ACHN (cell line): ENCODE measurements around the gene MEMO1.
"Not testable (repeated sequence)": the region's sequence is repeated elsewhere in the genome, so short reads cannot be mapped to it uniquely, and the experiment has no call there.

Experiments used
- DNase-seq: peaks from one replicate; pipeline ENCODE4 v3.0.0-alpha.2; 2015
- in situ Hi-C: cut with HindIII; loops from 2 replicates; pipeline ENCODE4 v1.10.0; 2017; ENCODE audit warnings: low sequenced_read_pairs, low pct_ligation_motif_present, low pct_unique_long_range_greater_than_20kb

MEMO1 gene

GRCh38 chr2:31967790-31968189 lies 43.0 kb downstream of the MEMO1 start:
- DNase-seq = no peak
- in situ Hi-C loops = no loop called here

- in situ Hi-C loops, DNase-seq: not testable (repeated sequence)
Observed at GRCh38 chr2:31966402-31966801, 44.4 kb downstream of the MEMO1 start.

GRCh38 chr2:31965094-31965493 lies 45.7 kb downstream of the MEMO1 start:
- in situ Hi-C loops = no loop called here
- no peak for DNase-seq

GRCh38 chr2:31962757-31963361 lies 47.9 kb downstream of the MEMO1 start:
- no peak for DNase-seq
- in situ Hi-C loops = no loop called here

GRCh38 chr2:31958140-31958717 lies 52.6 kb downstream of the MEMO1 start:
- DNase-seq = no peak
- in situ Hi-C loops = no loop called here

- DNase-seq = no peak
- in situ Hi-C loops = no loop called here
Observed at GRCh38 chr2:31957354-31958139, 53.3 kb downstream of the MEMO1 start.

- in situ Hi-C loops, DNase-seq: not testable (repeated sequence)
Observed at GRCh38 chr2:31956934-31957333, 53.9 kb downstream of the MEMO1 start.

- DNase-seq = no peak
- in situ Hi-C loops = no loop called here
Observed at GRCh38 chr2:31956312-31956711, 54.5 kb downstream of the MEMO1 start.

GRCh38 chr2:31953095-31953494 lies 57.7 kb downstream of the MEMO1 start:
- in situ Hi-C loops, DNase-seq: not testable (repeated sequence)

GRCh38 chr2:31950946-31951562 lies 59.8 kb downstream of the MEMO1 start:
- in situ Hi-C loops = no loop called here
- DNase-seq = no peak

GRCh38 chr2:31947871-31948270 lies 62.9 kb downstream of the MEMO1 start:
- DNase-seq = no peak
- in situ Hi-C loops = no loop called here

GRCh38 chr2:31946838-31947237 lies 64.0 kb downstream of the MEMO1 start:
- in situ Hi-C loops = no loop called here
- no peak for DNase-seq

- no peak for DNase-seq
- in situ Hi-C loops = no loop called here
Observed at GRCh38 chr2:31945572-31945935, 65.3 kb downstream of the MEMO1 start.

- in situ Hi-C loops = no loop called here
- DNase-seq = no peak
Observed at GRCh38 chr2:31944828-31945571, 65.8 kb downstream of the MEMO1 start.

- in situ Hi-C loops = no loop called here
- no peak for DNase-seq
Observed at GRCh38 chr2:31943636-31944225, 67.1 kb downstream of the MEMO1 start.

- in situ Hi-C loops = no loop called here
- DNase-seq = no peak
Observed at GRCh38 chr2:31940920-31941319, 69.9 kb downstream of the MEMO1 start.

GRCh38 chr2:31937741-31938140 lies 73.1 kb downstream of the MEMO1 start:
- in situ Hi-C loops = no loop called here
- DNase-seq = no peak

GRCh38 chr2:31935370-31935769 lies 75.4 kb downstream of the MEMO1 start:
- in situ Hi-C loops = no loop called here
- DNase-seq = no peak
